SK-N-DZ (cell line): ENCODE measurements around the gene DPAGT1.
"Not testable (repeated sequence)": the region's sequence is repeated elsewhere in the genome, so short reads cannot be mapped to it uniquely, and the experiment has no call there.

Source experiments
- DNase-seq: peaks from one replicate; pipeline ENCODE4 v3.0.0-alpha.2; 2015; ENCODE audit warnings: low spot score

DPAGT1 gene

DNA sequence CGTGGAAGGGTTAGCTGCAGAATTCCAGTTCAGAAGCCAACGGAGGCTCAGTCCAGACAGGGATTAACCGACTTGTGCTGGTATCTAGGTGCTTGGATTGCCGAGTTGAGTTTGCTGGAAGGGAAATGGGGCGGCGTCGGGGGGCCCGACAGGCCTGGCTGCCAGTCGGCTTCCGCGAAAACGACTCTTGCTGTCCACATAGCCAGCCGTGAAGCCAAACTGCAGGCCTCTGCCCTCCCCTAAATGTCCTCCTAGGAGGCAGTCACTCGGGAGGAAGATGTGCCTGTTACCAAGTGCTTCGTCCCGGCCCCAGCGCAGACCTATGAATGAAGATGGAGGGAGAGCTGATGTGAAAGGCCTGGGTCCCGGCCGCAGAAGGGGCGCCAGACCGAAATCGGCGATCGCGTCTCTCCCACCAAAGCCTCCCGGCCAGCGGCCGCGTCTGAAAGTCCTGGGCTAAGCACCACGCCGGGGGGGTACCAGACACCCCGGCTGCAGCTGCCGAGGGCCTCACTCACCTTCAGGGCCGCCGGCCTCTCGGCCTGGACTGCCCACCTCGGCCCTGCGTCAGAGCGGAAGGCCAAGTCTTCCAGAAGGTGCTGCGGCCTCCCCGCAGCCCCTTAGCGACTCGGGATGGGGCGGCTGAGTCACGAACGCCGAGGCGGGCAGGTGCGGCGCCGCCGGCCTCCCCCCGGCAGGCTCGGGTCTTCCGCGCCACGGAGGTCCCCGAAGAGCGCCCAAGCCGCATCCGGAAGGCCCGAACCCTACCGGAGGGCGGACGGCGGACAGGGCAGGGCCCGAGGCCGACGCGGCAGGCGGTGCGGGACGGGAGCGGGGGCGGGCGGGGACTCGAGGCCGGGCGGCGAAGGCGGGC is 7.5 kb downstream of the DPAGT1 start:
- DNase-seq, result no peak

DNA sequence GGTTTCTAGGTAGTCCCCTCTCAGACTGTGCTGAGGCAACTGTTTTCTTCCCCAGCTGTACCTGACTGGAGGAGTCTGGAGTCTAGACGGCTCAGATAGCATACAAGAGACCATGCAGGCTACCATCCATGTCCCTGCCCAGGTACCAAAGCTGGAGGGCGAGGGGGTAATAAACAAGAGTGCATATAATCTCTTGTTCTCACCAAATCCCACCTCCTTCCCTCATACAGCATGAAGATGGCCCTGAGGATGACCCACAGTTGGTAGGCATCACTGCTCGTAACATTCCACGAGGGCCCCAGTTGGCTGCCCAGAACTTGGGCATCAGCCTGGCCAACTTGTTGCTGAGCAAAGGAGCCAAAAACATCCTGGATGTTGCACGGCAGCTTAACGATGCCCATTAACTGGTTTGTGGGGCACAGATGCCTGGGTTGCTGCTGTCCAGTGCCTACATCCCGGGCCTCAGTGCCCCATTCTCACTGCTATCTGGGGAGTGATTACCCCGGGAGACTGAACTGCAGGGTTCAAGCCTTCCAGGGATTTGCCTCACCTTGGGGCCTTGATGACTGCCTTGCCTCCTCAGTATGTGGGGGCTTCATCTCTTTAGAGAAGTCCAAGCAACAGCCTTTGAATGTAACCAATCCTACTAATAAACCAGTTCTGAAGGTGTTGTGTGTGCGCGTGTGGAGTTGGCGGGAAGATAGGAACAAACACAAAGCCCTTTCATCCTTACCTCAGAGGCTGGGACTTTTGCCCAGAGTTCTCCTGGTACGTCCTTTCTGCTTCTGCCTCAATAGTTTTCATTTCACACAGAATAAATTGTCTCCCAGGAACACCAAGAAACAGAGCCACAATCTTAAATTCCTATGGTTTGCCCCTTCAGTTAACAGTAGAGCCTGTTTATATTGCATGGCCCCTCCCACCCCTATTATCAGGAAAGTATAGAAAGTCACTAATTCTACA is 8.5 kb downstream of the DPAGT1 start:
- no peak for DNase-seq

DNA sequence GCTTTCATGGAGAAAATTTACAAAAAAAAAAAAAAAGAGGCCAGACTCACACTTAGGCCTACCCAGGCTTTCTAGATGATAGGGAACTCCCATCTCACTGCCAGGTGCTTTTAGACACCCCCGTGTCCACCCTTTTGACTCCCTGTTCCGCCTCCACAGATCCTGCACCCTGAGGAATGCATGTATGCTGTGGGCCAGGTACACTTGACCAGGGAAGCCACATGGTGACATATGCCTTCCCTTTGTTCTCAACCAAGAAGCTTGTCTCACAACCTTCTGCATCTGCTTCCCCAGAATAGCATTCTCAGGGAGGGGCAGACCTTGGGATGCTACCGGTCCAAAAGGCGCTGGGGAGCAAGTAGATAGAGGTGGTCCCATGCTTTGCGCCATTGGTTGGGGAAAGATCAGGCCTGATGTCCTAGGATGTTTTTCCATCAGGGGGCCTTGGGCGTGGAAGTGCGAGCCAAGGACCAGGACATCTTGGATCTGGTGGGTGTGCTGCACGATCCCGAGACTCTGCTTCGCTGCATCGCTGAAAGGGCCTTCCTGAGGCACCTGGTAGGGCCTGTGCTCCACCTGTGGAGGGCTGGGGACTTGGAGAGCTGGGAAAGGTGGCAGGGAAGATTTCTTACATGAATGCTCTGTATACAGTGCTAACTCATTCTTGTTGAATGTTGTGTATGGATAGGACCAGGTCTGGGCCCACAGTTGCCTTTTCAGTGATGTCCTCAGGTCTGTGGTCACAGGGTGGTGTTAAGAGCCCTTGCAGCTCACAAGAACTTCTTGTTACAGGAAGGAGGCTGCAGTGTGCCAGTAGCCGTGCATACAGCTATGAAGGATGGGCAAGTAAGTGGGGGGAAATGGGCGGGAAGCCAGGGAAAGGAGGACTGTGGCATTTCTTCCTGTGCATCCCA is 9.4 kb downstream of the DPAGT1 start:
- DNase-seq, result no peak

DNA sequence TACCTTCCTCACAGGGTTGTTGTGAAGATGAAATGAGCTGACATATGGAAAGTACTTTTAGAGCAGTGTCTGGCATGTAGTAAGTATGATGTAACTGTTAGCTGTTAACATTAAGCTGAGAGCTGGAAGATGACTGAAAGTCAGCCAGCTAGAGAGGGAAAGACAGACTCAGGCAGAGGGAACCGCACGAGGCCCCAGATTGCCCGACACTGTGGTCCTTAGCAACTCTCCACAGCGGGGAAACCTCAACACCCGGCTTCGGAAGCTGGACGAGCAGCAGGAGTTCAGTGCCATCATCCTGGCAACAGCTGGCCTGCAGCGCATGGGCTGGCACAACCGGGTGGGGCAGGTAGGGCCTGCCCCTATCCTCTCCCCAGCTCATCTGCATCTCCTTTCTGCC is 10.5 kb downstream of the DPAGT1 start:
- no peak for DNase-seq

DNA sequence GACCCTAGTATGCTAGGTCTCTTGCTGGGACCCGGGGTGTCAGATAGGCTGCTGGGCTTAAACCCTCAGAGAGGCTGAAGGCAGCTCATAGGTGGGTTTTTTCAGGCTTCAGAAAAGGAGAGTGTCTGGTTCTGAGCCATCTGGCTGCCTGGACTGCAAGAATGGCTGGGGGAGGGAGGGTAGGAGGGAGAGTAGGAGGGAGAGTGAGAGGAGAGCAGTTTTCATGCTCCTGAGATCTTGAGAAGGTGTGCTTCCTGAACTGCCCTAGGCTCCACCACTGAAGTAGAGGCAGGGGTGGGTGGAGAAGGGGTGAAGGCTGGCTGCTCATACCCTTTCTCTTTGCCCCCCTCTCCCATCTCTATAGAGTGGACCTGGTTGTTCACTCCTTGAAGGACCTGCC is 12.3 kb downstream of the DPAGT1 start:
- no peak for DNase-seq

DNA sequence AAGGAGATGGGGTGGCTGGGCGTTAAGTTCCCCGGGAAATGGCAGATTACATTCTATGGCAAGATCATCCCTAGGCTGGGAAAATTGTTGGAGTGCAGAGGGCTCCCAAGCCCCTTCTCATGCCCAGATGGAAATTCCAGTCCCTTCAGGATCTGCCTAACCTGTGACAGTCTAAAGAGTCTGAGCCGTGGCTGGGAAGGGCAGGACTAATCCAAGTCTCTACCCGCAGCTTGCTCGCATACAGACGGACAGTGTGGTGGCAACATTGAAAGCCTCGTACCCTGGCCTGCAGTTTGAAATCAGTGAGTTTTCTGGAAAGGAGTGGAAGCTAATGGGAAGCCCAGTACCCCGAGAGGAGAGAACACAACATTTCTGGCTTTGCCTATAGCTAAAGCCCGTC is 13.2 kb downstream of the DPAGT1 start:
- DNase-seq, result no peak

DNA sequence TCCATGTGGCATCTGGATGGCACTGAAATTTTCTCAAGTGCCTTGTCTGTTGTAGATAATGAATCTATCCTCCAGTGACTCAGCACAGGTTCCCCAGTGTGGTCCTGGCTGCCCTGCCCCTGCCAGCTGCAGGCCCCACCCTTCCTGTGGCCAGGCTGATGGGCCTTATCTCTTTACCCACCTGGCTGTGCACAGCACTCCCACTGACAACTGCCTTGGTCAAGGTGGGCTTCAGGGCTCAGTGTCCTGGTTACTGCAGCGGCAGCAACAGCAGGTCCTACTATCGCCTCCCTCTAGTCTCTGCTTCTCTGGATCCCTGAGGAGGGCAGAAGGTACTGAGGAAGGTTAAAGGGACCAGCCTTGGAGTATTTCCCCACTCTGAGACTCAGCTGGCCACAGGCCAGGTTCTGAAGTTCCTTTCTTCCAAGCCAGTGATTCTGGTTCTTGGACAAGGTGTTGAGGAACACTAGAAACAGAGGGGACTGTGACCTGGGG is 13.9 kb downstream of the DPAGT1 start:
- no peak for DNase-seq

DNA sequence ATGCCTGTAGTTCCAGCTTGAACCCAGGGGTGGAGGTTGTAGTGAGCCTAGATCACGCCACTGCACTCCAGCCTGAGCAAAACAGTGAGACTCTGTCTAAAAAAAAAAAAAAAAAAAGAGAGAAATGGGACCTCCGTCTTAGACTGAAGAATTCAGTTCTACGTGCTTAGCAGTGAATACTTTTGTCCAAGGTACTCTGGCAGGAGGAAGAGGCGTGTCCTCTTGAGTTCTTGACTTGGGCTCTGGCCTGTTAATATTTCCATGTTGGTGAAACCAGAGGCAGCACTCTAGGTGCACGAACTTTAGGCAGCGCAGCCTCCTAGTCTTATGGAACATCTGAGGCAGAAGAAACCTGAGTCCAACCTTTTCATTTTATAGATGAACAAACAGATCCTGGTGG is 14.5 kb downstream of the DPAGT1 start:
- no peak for DNase-seq

DNA sequence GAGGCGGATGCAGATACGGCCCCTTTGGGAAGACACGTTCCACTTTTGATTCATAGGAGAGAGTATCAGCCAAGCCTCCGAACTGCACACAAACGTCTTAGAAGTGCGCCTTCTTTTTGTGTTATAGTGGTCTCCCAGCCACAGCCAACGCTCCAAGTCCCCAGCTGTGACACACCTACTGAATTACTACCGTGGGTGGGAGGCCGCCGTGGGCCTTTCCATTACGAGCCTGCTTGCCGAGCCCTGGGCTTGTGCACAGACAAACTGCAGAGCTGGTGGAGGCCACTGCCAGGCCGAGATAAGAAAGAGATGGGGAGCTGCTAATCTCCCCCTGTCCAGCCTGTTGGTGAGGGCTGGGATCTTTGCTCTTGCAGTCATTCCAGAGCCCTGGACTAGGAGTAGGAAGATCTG is 16.2 kb downstream of the DPAGT1 start:
- no peak for DNase-seq

DNA sequence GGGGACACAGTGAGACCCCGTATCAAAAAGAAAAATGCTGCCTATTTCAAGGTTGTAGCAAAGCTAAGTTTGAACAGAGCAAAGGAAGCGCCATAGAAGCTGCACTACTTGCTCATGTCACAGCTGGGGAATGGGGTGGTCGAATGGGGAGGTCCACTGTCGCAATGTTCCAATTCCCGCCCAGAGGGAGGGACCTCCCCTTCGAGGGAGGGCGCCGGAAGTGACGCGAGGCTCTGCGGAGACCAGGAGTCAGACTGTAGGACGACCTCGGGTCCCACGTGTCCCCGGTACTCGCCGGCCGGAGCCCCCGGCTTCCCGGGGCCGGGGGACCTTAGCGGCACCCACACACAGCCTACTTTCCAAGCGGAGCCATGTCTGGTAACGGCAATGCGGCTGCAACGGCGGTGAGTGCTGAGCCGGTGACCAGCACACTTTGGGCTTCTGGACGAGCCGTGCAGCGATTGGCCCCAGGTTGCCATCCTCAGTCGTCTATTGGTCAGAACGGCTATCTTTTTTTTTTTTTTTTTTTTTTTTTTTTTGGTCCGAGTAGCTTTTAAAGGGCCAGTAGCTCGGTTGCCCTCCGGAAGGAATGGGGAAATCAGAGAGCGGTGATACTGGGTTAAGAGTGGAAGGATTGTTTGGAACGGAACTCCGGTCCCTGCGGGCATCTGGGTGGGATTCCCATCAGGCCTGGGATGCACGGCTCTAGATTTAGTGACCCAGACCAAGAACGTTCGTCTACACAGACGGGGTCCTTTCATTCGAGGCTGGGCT is 16.8 kb downstream of the DPAGT1 start, which contains the start of gene HMBS:
TSS of gene HMBS (plus strand) at position 219 of the 774 bp plus-strand sequence. CDS start at position 372, 153 bp downstream.
- peak; percentile 88 for DNase-seq

DNA sequence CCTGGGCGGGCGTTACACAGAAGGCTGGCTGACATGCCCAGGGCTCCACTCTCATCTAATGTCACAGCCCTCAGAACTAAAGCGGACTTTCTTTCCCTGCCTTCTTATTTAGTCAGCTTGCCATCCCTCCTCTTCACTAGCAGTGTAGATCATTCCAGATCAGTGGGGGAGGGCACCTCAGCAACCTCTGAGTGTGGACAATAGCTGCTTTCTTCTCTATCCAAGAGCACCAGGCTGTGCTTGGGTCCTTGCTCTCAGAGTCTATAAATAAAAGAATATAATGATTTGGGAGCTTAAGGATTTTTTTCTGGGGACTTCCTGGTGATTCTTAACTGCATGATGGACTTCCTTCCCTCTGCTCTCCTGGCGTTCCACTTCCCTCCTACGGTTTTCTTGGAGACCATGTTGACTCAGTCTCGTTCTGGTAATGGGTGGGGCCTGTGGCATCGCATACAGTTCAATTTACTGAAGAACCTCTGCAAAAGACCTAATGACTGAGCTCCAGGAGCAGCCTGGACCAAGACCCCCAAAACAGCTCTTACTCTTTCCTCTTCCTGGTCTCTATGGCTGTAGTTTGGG is 19.9 kb downstream of the DPAGT1 start:
- DNase-seq, result no peak

DNA sequence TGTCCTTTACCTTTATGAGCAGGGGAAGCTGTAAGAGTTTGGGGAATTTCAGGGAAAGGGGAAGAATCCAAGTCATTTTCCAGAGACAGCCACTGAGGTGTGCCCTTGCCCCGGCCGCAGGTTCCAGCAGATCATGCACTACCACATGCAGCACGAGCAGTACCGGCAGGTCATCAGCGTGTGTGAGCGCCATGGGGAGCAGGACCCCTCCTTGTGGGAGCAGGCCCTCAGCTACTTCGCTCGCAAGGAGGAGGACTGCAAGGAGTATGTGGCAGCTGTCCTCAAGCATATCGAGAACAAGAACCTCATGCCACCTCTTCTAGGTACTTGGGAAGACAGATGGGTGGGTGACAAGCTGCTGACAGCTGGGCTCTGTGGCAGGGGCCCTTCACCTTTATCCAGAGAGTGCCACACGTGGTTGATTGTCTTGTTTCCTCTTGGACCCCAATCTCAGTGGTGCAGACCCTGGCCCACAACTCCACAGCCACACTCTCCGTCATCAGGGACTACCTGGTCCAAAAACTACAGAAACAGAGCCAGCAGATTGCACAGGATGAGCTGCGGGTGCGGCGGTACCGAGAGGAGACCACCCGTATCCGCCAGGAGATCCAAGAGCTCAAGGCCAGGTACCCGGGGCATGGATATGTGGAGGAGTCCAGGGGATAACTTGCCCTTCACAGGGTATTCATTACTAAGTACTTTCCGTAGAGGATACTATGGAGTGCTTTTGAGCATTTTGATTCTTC is 22.8 kb downstream of the DPAGT1 start:
- DNase-seq, result no peak

DNA sequence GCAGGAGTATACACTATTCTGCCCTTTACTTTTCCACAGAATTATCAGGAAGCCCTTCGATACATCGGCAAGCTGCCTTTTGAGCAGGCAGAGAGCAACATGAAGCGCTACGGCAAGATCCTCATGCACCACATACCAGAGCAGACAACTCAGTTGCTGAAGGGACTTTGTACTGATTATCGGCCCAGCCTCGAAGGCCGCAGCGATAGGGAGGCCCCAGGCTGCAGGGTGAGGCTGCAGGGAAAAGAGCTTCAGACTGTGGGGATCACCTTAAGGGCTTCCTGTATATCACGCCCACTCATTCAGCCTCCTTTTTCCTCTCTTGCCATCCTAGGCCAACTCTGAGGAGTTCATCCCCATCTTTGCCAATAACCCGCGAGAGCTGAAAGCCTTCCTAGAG is 23.8 kb downstream of the DPAGT1 start:
- DNase-seq, result no peak

DNA sequence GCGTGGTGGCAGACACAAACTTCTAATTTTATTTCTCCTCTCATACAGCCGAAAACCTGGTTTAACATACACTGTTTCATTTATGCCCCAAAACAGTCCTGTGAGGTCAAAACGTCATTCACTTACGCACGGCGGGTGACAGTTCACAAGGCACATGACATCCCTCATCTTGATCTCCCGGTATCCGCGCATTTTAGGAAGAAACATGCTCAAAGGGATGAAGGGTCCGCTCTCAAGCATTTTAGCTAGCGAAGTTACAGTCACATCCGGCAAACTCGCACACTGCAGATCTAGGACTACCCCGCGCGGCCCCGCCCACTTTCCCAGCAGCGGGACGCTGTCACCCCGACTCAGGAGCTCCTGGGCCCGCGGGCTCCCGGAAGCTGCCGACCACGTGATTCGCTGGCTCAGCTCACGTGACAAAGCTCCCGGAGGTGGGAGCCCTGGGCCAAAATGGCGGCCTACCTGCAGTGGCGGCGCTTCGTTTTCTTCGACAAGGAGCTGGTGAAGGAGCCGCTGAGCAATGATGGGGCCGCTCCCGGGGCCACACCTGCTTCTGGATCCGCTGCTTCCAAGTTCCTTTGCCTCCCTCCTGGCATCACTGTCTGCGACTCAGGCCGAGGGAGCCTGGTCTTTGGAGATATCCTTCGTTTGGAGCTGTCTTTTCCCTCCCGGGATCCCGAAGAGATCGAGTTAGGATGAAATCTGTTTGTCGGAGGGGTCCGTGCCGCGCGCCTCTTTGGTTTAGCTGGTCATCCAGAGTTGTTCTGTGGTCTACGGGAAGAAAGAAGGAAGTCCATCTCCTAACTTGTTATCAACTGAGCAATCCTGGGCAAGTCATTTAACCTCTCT is 34.1 kb downstream of the DPAGT1 start, which contains the start of gene VPS11:
TSS of gene VPS11 (plus strand) at position 448 of the 852 bp plus-strand sequence. CDS start at position 454, 6 bp downstream.
- DNase-seq, result peak; percentile 90

DNA sequence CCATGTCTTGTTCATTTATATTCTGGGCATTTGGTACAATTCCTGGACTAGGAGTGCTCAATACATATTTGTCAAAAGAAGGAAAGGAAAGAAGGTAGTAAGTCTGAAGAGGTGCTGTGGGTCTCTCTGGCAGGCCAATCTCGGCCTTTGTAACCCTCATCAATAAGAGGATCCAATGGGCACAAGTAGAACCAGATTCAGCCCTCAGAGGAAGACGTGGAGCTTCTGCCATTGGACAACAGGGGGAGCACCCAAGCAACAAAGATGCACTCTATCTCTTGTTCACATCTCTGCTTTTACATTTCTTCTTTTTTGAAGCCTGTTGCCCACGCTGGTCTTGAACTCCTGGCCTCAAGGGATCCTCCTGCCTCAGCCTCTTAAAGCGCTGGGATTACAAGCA is 36.3 kb downstream of the DPAGT1 start:
- peak; percentile 17 for DNase-seq

DNA sequence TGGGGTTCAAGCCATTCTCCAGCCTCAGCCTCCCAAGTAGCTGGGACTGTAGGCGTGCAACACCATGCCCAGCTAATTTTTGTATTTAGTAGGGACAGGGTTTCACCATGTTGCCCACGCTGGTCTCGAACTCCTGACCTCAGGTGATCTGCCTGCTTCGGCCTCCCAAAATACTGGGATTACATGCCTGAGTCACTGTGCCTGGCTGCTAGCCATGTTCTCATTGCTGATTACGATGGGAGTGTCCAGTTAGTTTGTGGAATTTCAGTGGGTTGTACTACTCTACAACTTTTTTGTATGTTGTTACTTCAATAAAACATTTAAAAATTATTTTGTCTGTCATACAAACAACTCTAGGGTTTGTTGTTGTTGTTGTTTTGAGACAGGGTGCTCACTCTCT is 38.9 kb downstream of the DPAGT1 start:
- DNase-seq, result no peak

DNA sequence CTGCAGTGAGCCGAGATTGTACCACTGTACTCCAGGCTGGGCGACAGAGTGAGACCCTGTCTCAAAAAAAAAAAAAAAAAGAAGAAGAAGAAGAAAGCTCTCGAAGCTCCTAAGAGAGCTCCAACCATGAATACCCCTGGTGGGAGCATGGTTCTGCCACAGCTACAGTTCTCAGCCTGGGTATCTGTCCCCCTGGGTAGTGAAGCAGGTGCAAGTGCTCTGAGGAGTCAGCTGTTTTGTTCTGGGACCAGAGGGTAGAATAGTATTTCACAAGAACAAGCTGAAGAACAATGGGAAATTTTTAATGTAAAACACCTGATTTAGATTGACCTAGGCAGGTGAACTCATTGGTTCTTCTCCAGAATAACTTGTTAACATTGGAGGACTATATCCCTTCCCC is 40.4 kb downstream of the DPAGT1 start:
- DNase-seq, result no peak

DNA sequence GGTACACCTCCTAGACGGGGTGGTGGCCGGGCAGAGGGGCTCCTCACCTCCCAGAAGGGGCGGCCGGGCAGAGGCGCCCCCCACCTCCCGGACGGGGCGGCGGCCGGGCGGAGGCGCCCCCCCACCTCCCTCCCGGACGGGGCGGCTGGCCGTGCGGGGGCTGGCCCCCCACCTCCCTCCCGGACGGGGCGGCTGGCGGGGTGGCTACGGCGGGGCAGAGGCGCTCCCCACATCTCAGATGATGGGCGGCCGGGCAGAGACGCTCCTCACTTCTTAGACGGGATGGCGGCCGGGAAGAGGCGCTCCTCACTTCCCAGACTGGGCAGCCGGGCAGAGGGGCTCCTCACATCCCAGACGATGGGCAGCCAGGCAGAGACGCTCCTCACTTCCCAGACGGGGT is 42.5 kb downstream of the DPAGT1 start:
- not testable (repeated sequence) for DNase-seq
